Keratinocyte (primary cell): ENCODE measurements around the gene FLII. TPM values are rescaled to one million over a fixed set of nuclear protein-coding genes. Genes with fewer than 3 reads are reported as not detected.
A peak's percentile ranks its signal among the peaks of the same experiment; 100 is the strongest.

Source experiments
- DNase-seq: peaks from one replicate; pipeline ENCODE4 v3.0.0-alpha.2; 2011; ENCODE audit warnings: low read depth, missing footprints, low spot score
- FAIRE-seq: peaks from 2 replicates; lab custom pipeline; 2011; peaks lifted over from hg19 to GRCh38; lab: Jason Lieb, UNC
- H2AFZ ChIP-seq: 2 replicates; pipeline ENCODE4 v1.6.0; 2012; ENCODE audit warnings: low read length, control low read depth, inconsistent platforms; ENCODE audit not compliant: control insufficient read depth
- H3K27ac ChIP-seq: 2 replicates; pipeline ENCODE4 v1.5.1; 2011; ENCODE audit warnings: low read length; ENCODE audit not compliant: control insufficient read depth, insufficient read depth
- H3K27me3 ChIP-seq: 3 replicates; pipeline ENCODE4 v1.6.0; 2011; ENCODE audit warnings: low read length; ENCODE audit not compliant: control insufficient read depth, insufficient read depth; ENCODE audit errors: extremely low read depth
- H3K36me3 ChIP-seq, 2 experiments: 2 replicates in 1 of 2; 3 replicates in 1 of 2; pipeline ENCODE4 v1.5.1; 2011; ENCODE audit warnings: low read length in 2 of 2, mild to moderate bottlenecking in 1 of 2; ENCODE audit not compliant: control insufficient read depth in 2 of 2, insufficient read depth in 2 of 2; ENCODE audit errors: extremely low read depth in 1 of 2
- H3K4me1 ChIP-seq: 3 replicates; pipeline ENCODE4 v1.5.1; 2011; ENCODE audit warnings: low read length; ENCODE audit not compliant: control insufficient read depth, insufficient read depth; ENCODE audit errors: extremely low read depth
- H3K4me2 ChIP-seq: 3 replicates; pipeline ENCODE4 v1.6.0; 2011; ENCODE audit warnings: low read depth, low read length; ENCODE audit not compliant: control insufficient read depth, insufficient read depth; ENCODE audit errors: extremely low read depth
- H3K4me3 ChIP-seq, 3 experiments: fragments of 200-600 bp in 1 of 3; sonication (generic) in 1 of 3; 2 replicates in 2 of 3; 3 replicates in 1 of 3; pipeline ENCODE4 v1.5.1; 2011 to 2016; ENCODE audit warnings: low read length in 3 of 3, mild to moderate bottlenecking in 3 of 3, control low read depth in 2 of 3, inconsistent platforms in 1 of 3, low read depth in 1 of 3, mixed read lengths in 1 of 3, mixed run types in 1 of 3, moderate library complexity in 1 of 3; ENCODE audit not compliant: control insufficient read depth in 2 of 3, insufficient read depth in 2 of 3; ENCODE audit errors: extremely low read depth in 1 of 3
- H3K79me2 ChIP-seq: 2 replicates; pipeline ENCODE4 v1.6.0; 2012; ENCODE audit warnings: low read length; ENCODE audit not compliant: control insufficient read depth, insufficient read depth
- H3K9ac ChIP-seq: 3 replicates; pipeline ENCODE4 v1.6.0; 2011; ENCODE audit warnings: low read length; ENCODE audit not compliant: control insufficient read depth, insufficient read depth; ENCODE audit errors: extremely low read depth
- H3K9me1 ChIP-seq: 3 replicates; pipeline ENCODE4 v1.6.0; 2011; ENCODE audit warnings: low read length; ENCODE audit not compliant: control insufficient read depth, insufficient read depth; ENCODE audit errors: extremely low read depth
- H3K9me3 ChIP-seq: 2 replicates; pipeline ENCODE4 v1.5.1; 2012; ENCODE audit warnings: low read depth, low read length; ENCODE audit not compliant: control insufficient read depth
- H4K20me1 ChIP-seq: 3 replicates; pipeline ENCODE4 v1.6.0; 2011; ENCODE audit warnings: low read length; ENCODE audit not compliant: control insufficient read depth, insufficient read depth; ENCODE audit errors: extremely low read depth
- EZH2 ChIP-seq: IDR thresholded peaks from one replicate; pipeline ENCODE4 v1.6.1; 2012; ENCODE audit warnings: inconsistent platforms, mild to moderate bottlenecking, low read length, moderate library complexity
- dilution Hi-C: fragments of 300-500 bp; cut with MboI; formaldehyde crosslinking; loops from one replicate; pipeline ENCODE4 v1.7.0; 2020; ENCODE audit warnings: low sequenced_read_pairs; ENCODE audit not compliant: extremely low pct_ligation_motif_present
- polyA plus RNA-seq, 5 experiments: library from polyadenylated mRNA; depleted of rRNA in 3 of 5; stranded (reverse) in 3 of 5; stranded (forward) in 1 of 5; unstranded in 1 of 5; fragments of >200 nt; gene quantifications; 1 replicate in 1 of 5; 2 replicates in 3 of 5; 3 replicates in 1 of 5; pipeline versions ENCODE4 v1.2.1 to v1.2.3, GENCODE V29; 2011 to 2012; ENCODE audit warnings: missing spikeins in 2 of 5, low read depth in 1 of 5, low replicate concordance in 1 of 5
- TF ChIP-seq, protein P1 (sequence below), 3 experiments: IDR thresholded peaks in 1 of 3; conservative IDR thresholded peaks in 1 of 3; optimal IDR thresholded peaks in 1 of 3; 2 replicates in 2 of 3; 3 replicates in 1 of 3; pipeline versions ENCODE3 to v1.5.1; 2011; ENCODE audit warnings: low read length in 3 of 3, mild to moderate bottlenecking in 3 of 3, moderate library complexity in 2 of 3, control low read depth in 1 of 3, inconsistent platforms in 1 of 3; ENCODE audit not compliant: insufficient read depth in 2 of 3; ENCODE audit errors: extremely low read depth in 1 of 3

FLII gene
- polyA plus RNA-seq, 1 donor (not counting 4 experiments of a cell fraction or from before 2014, with no cell fraction given): 376 TPM

DNA sequence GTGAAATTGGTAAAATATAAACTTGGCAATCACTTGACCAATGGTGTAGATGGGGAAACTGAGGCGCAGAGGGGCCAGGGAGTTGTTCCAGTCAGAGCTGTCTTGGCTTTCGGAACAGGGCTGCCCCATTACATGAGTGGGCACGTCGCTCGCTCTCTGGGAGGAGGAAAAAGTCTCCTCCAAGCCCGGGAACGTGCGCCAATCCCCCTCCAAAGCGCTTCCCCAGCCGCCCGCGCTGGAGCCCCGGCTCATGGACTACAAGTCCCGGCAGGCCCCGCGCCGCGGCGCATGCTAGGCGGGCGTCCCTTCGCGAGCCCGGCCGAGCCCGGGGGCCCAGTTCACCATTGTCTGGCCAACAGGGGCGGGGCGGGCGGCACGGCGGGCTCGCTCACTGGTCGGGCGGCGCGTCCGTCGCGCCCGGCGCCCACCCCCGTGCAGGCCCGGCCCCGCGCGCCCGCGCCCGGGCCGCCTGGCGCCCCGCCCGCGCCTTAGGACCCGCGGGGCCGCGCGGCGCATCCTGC is 33.4 kb downstream of the FLII start, which contains the start of gene LLGL1:
LLGL1 (plus strand) TSS at position 515 of the 521 bp plus-strand sequence. CDS start 48 bp downstream, outside the sequence.
- Histone ChIP-seq H3K36me3 (no peaks in the 10 kb centered on the region), H3K4me3 (peak within 1 kb of the TSS; percentile 55 to 92 (median 82)), H2AFZ (peak within 1 kb of the TSS; percentile 91), H3K9me3 (no peaks in the 10 kb centered on the region), H3K4me1 (peaks cover 8% of the 10 kb centered on the region), H3K27ac (peak within 1 kb of the TSS; percentile 42), H3K79me2 (peaks cover 35% of the 10 kb centered on the region), H4K20me1 (no peaks in the 10 kb centered on the region), H3K27me3 (no peaks in the 10 kb centered on the region), H3K9ac (peak within 1 kb of the TSS; percentile 79), H3K4me2 (peak within 1 kb of the TSS; percentile 85), H3K9me1 (peaks cover 2% of the 10 kb centered on the region)
- no peak for DNase-seq
- dilution Hi-C loops: no loop called here
- FAIRE-seq: no peak
- no peak for TF ChIP-seq EZH2
- TF ChIP-seq, protein P1, sequence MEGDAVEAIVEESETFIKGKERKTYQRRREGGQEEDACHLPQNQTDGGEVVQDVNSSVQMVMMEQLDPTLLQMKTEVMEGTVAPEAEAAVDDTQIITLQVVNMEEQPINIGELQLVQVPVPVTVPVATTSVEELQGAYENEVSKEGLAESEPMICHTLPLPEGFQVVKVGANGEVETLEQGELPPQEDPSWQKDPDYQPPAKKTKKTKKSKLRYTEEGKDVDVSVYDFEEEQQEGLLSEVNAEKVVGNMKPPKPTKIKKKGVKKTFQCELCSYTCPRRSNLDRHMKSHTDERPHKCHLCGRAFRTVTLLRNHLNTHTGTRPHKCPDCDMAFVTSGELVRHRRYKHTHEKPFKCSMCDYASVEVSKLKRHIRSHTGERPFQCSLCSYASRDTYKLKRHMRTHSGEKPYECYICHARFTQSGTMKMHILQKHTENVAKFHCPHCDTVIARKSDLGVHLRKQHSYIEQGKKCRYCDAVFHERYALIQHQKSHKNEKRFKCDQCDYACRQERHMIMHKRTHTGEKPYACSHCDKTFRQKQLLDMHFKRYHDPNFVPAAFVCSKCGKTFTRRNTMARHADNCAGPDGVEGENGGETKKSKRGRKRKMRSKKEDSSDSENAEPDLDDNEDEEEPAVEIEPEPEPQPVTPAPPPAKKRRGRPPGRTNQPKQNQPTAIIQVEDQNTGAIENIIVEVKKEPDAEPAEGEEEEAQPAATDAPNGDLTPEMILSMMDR (optimal IDR thresholded peaks at IDR 0.05 in 1 of 3, IDR thresholded peaks at IDR 0.05 in 1 of 3, conservative IDR thresholded peaks at IDR 0.05 in 1 of 3; ENCODE audit: extremely low read depth in 1 of 3, insufficient read depth in 2 of 3, low read length in 3 of 3): no peak

DNA sequence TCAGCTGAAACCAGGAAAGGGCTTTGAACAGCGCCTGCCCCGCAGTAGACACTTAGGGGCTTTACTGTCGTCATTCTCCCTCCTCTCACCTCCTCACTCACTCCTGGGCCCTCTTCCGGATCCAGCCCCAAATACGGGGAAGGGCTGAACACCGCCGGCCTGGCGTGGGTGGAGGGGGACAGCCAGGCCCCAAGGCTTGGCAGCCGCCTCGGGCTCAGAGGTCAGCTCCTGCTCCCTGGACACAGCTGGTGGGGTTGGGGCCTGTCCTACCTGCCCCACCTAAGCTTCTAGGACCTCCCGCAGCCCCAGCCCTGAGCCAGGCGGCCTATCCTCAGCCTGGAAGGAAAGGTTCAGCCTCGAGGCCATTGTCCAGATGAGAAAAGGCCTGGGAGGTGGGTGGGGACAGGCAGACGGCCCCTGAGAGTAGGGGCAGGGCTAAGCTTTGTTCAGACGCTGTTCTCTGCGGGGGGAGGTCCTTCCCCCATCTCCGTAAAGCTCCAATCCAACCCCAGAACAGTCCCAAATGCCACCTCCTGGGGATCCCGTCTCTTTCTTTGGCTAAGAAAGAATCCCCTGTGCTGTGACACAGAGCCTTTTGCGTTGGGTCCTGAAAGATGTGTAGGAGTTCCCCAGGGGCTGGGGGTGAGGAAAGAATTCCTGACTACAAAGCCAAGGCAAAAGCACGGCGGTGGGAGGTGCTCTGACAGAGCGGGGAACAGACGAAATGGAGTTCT is 34.0 kb downstream of the FLII start:
- dilution Hi-C loops: no loop called here
- no peak for DNase-seq
- Histone ChIP-seq H3K27ac (no peak overlapping the region), H3K9me3 (no peaks in the 10 kb centered on the region), H3K36me3 (no peaks in the 10 kb centered on the region), H4K20me1 (no peaks in the 10 kb centered on the region), H3K27me3 (no peaks in the 10 kb centered on the region), H3K9ac (peak overlapping the region; percentile 44), H3K9me1 (peaks cover 2% of the 10 kb centered on the region), H3K4me1 (peaks cover 8% of the 10 kb centered on the region), H2AFZ (peak overlapping the region; percentile 91), H3K4me2 (peak overlapping the region; percentile 85), H3K79me2 (peaks cover 28% of the 10 kb centered on the region), H3K4me3 (peak overlapping the region in 2 of 3 experiments; percentile 48 to 67)
- FAIRE-seq: no peak
- TF ChIP-seq, protein P1 (optimal IDR thresholded peaks at IDR 0.05 in 1 of 3, IDR thresholded peaks at IDR 0.05 in 1 of 3, conservative IDR thresholded peaks at IDR 0.05 in 1 of 3; ENCODE audit: extremely low read depth in 1 of 3, insufficient read depth in 2 of 3, low read length in 3 of 3): no peak
- TF ChIP-seq EZH2: no peak
